Left ventricle myocardium inferior (tissue), 1 donor: ENCODE data around the gene CADPS. TPM values are rescaled to one million over a fixed set of nuclear protein-coding genes. Genes with fewer than 3 reads are reported as not detected.

Experiments
- DNase-seq: peaks from one replicate; pipeline ENCODE4 v3.0.0-alpha.2; 2020
- H3K27ac ChIP-seq: fragments of 200-600 bp; replicated peaks from 2 replicates; pipeline ENCODE4 v1.8.0; 2021
- H3K27me3 ChIP-seq: fragments of 200-600 bp; 2 replicates; pipeline ENCODE4 v1.8.0; 2021; ENCODE audit warnings: low read depth
- H3K36me3 ChIP-seq: fragments of 200-600 bp; 2 replicates; pipeline ENCODE4 v1.8.0; 2021
- H3K4me1 ChIP-seq: fragments of 200-600 bp; 2 replicates; pipeline ENCODE4 v1.8.0; 2021
- H3K4me3 ChIP-seq: fragments of 200-600 bp; 2 replicates; pipeline ENCODE4 v1.8.0; 2021; ENCODE audit warnings: mild to moderate bottlenecking, moderate library complexity
- H3K9me3 ChIP-seq: fragments of 200-600 bp; replicated peaks from 2 replicates; pipeline ENCODE4 v1.8.0; 2021
- intact Hi-C: fragments of 100-400 bp; cut with micrococcal nuclease; formaldehyde crosslinking; loops from one replicate; pipeline ENCODE4 v1.11.0; 2022
- total RNA-seq: library from RNA; stranded (reverse); fragmentation: NEBNext Ultra II Directional; extraction: Animal tissue kit (Norgen Biotek cat#: 25700); gene quantifications from one replicate; pipeline ENCODE4 v1.2.1, GENCODE V29; 2021
- TF ChIP-seq, protein P1 (sequence below): fragments of 200-600 bp; IDR thresholded peaks from 2 replicates; pipeline ENCODE4 v1.8.0; 2021; ENCODE audit warnings: antibody characterized with exemption, mild to moderate bottlenecking, borderline replicate concordance
- donor health status: DM: no; HTN: yes; CAD: no; lungs with severe emphysema.

Gene CADPS
- total RNA-seq, 1 donor from 2014 or later, result 25.0 TPM

DNA sequence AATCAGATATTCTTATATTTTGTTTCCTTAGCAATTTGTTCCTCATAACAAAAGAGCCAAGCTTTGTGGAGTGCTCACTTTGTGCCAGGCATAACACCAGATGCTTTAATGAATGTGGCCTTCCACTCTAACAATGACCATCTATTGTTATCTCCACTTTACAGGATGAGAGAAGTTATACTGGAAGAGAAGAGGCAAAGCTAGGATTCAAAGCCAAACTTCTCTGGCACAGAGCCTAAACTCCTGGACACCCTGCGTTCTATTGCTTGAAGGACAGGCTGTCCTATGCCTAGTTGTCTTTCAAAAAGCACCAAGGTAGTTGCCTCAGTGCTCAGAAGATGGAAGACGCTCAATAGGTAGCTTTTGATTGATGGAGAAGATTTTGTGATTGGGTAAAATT lies 378.7 kb downstream of the CADPS start:
- H3K27ac ChIP-seq, result no peak overlapping the region
- no peak for DNase-seq
- H3K4me1 ChIP-seq, result no peaks in the 10 kb centered on the region
- no peak overlapping the region for H3K4me3 ChIP-seq
- H3K27me3 ChIP-seq, result no peaks in the 10 kb centered on the region
- H3K9me3 ChIP-seq, result no peaks in the 10 kb centered on the region
- intact Hi-C loops, result no loop called here
- H3K36me3 ChIP-seq, result no peaks in the 10 kb centered on the region
- TF ChIP-seq, protein P1, sequence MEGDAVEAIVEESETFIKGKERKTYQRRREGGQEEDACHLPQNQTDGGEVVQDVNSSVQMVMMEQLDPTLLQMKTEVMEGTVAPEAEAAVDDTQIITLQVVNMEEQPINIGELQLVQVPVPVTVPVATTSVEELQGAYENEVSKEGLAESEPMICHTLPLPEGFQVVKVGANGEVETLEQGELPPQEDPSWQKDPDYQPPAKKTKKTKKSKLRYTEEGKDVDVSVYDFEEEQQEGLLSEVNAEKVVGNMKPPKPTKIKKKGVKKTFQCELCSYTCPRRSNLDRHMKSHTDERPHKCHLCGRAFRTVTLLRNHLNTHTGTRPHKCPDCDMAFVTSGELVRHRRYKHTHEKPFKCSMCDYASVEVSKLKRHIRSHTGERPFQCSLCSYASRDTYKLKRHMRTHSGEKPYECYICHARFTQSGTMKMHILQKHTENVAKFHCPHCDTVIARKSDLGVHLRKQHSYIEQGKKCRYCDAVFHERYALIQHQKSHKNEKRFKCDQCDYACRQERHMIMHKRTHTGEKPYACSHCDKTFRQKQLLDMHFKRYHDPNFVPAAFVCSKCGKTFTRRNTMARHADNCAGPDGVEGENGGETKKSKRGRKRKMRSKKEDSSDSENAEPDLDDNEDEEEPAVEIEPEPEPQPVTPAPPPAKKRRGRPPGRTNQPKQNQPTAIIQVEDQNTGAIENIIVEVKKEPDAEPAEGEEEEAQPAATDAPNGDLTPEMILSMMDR, result no peak

DNA sequence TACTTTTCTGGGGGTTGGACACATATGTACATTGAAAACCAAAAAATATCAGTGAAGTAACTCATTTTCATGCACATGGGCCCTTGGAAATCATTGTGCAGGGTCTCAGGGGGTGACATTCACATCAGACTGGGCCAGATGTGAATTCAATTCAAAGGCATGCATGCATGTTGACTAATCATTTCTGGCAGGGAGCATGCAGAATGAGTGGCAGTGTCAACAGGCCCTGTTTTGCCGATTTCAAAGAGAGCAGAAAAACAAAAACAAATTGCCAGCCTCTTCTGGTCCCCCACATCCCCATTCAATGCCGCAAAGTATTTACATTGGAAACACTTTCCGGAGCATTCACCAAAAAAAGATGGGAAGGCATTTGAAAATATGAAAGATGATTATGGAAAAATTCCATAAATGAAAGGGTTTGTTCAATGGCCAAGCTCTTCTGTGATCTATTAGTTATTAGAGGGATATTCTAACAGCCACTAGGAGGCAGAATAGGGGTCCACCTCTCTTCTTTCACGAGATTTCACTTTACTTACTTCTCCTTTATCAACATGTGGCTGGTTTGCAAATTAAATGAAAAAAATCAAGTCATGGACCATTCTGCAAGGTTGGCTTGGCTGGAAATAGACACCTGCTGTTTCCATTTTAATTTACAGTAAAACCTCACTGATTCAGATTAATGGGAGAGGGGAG lies 382.0 kb downstream of the CADPS start:
- Histone ChIP-seq H3K9me3 (no peaks in the 10 kb centered on the region), H3K4me3 (no peak overlapping the region), H3K4me1 (no peaks in the 10 kb centered on the region), H3K27ac (no peak overlapping the region), H3K27me3 (no peaks in the 10 kb centered on the region), H3K36me3 (no peaks in the 10 kb centered on the region)
- DNase-seq, result no peak
- TF ChIP-seq, protein P1, result no peak
- intact Hi-C loops, result no loop called here

DNA sequence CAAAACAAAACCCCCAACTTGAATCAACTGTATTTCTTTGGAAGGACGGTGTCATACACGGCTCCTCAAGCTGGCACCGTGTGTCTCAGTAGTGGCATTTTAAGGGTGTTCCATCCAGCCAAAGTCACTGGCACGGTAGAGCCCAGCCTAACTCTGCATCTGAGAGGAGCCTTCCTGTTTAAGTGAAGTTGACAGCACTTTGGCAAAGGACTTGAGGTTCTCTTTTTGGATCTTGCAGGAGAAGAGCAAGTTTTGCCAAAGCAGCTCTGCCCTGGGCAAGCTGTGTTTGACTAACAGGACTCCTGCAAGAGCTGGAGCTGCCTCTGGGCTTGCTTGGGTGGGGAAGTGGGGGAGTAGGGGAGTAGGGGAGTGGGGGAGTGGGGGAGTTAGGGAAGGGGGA lies 392.3 kb downstream of the CADPS start:
- TF ChIP-seq, protein P1, result no peak
- intact Hi-C loops, result no loop called here

DNA sequence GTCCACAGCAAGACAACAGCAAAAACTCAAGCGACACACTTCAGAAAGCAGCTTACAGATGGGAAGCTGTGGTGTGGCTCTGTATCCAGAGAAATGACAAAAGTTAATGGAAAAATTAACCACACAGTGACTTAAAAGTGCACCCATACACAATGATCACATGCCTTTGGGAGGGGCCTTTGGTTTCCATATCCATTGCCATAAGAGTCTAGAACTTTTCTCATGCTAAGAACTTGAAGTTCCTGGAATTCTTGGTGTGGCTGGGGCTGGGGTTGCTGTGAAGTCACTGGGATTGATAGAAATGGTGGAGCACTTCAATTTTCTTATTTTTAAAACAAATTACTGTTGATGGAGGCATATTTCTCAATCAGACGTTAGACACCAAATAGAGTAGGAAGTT lies 393.3 kb downstream of the CADPS start:
- Histone ChIP-seq H3K36me3 (no peaks in the 10 kb centered on the region), H3K9me3 (no peaks in the 10 kb centered on the region), H3K27me3 (no peaks in the 10 kb centered on the region), H3K27ac (no peak overlapping the region), H3K4me3 (no peak overlapping the region), H3K4me1 (no peaks in the 10 kb centered on the region)
- DNase-seq, result no peak
- intact Hi-C loops, result no loop called here
- TF ChIP-seq, protein P1, result no peak

More for the DNA sequence above, 392.3 kb downstream of the CADPS start:
- Histone ChIP-seq H3K27ac (no peak overlapping the region), H3K9me3 (no peaks in the 10 kb centered on the region), H3K4me1 (no peaks in the 10 kb centered on the region), H3K4me3 (no peak overlapping the region), H3K27me3 (no peaks in the 10 kb centered on the region), H3K36me3 (no peaks in the 10 kb centered on the region)
- DNase-seq, result no peak

DNA sequence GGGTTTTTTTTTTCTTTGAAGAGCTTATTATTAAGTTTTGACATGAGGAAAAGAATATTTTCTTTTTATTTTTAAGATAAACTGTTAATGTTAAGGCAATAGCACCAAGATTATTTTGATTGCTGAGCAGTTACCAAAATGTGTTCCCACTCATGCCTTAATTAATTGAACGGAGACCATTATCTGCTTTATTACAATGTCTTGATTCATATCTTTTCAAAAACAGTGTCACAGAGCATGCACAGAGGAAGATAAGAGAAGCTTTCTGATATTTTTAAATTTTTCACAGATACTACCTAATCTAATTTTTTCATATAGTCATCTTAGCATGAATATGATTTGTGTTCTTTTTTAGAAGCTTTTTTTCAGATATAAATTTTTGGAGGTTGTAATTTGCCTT lies 395.2 kb downstream of the CADPS start:
- intact Hi-C loops, result no loop called here
- DNase-seq, result no peak
- H3K4me3 ChIP-seq, result no peak overlapping the region
- no peaks in the 10 kb centered on the region for H3K9me3 ChIP-seq
- no peaks in the 10 kb centered on the region for H3K36me3 ChIP-seq
- no peaks in the 10 kb centered on the region for H3K4me1 ChIP-seq
- no peak overlapping the region for H3K27ac ChIP-seq
- H3K27me3 ChIP-seq, result no peaks in the 10 kb centered on the region
- TF ChIP-seq, protein P1, result no peak
